Neural cell (in vitro differentiated cells): Measurements from ENCODE around the gene TEAD4.

Source experiments
- CTCF ChIP-seq: fragments of 450-650 bp; IDR thresholded peaks from 2 replicates; pipeline ENCODE4 v1.5.1; 2014; ENCODE audit warnings: antibody characterized with exemption, mild to moderate bottlenecking, moderate library complexity; ENCODE audit not compliant: poor library complexity, severe bottlenecking
- EZH2 ChIP-seq: fragments of 200-600, 300-800 bp; shearing (Covaris generic), sonication (generic); IDR thresholded peaks from 2 replicates; pipeline ENCODE4 v1.6.1; 2014; ENCODE audit warnings: antibody characterized with exemption, low read length, borderline replicate concordance, mild to moderate bottlenecking; ENCODE audit not compliant: insufficient read depth, poor library complexity, severe bottlenecking
- POLR2AphosphoS5 ChIP-seq: IDR thresholded peaks from 2 replicates; pipeline ENCODE4 v1.6.1; 2012
- RAD21 ChIP-seq: fragments of 450-650 bp; conservative IDR thresholded peaks from 2 replicates; pipeline ENCODE4 v1.6.1; 2014; ENCODE audit warnings: antibody characterized with exemption, mild to moderate bottlenecking, moderate library complexity
- SMC3 ChIP-seq: fragments of 450-650 bp; conservative IDR thresholded peaks from 2 replicates; pipeline ENCODE4 v1.6.1; 2014; ENCODE audit warnings: antibody characterized with exemption, mild to moderate bottlenecking, moderate library complexity; ENCODE audit not compliant: poor library complexity
- TAF1 ChIP-seq: IDR thresholded peaks from 2 replicates; pipeline ENCODE4 v1.6.1; 2012; ENCODE audit warnings: low read depth

- TF ChIP-seq CTCF: no peak
- no peak for TF ChIP-seq POLR2AphosphoS5
- TF ChIP-seq EZH2: no peak
- no peak for TF ChIP-seq SMC3
- TF ChIP-seq RAD21: no peak
- no peak for TF ChIP-seq TAF1
Observed at GRCh38 chr12:3043406-3043805, 84.2 kb downstream of the TEAD4 start.
